B cell (primary cell): Measurements from ENCODE around the gene NAA15. TPM values are rescaled to one million over a fixed set of nuclear protein-coding genes. Genes with fewer than 3 reads are reported as not detected.

Experiments used
- ATAC-seq: fragments of 200-7000 bp; cut with Tn5 transposase; one replicate; pipeline ENCODE4 v1.10.0; 2021; ENCODE audit warnings: low read depth, mild to moderate bottlenecking, moderate number of reproducible peaks, moderate library complexity
- CTCF ChIA-PET: fragments of 350-600 bp; sonication (Branson Sonifier 250); formaldehyde crosslinking; loops from one replicate; lab custom pipeline; 2021; ENCODE audit warnings: antibody characterized with exemption, inconsistent platforms; lab: Charles Lee
- POLR2A ChIA-PET: fragments of 350-600 bp; sonication (Branson Sonifier 250); formaldehyde crosslinking; loops from one replicate; lab custom pipeline; 2021; ENCODE audit warnings: antibody characterized with exemption; lab: Charles Lee
- DNase-seq: peaks from one replicate; pipeline ENCODE4 v3.0.0; 2013
- H2AFZ ChIP-seq: 2 replicates; pipeline ENCODE4 v1.6.1; 2012; ENCODE audit warnings: mild to moderate bottlenecking, low read depth, low read length; ENCODE audit not compliant: insufficient read depth, poor library complexity, severe bottlenecking
- H3K27ac ChIP-seq, 2 donors: 1 replicate in 1 of 2; 2 replicates in 1 of 2; pipeline ENCODE4 v1.5.1; 2012 to 2013; ENCODE audit warnings: low read length in 2 of 2, mild to moderate bottlenecking in 2 of 2, moderate library complexity in 1 of 2
- H3K27me3 ChIP-seq, 4 experiments: fragments of 200-600 bp in 1 of 4; sonication (generic) in 1 of 4; replicated peaks in 1 of 4; 1 replicate in 2 of 4; 2 replicates in 2 of 4; pipeline versions ENCODE4 v1.6.1 to v1.7.0; 2013 to 2016; ENCODE audit warnings: low read length in 3 of 4, mild to moderate bottlenecking in 2 of 4, mixed read lengths in 1 of 4, moderate library complexity in 1 of 4; ENCODE audit not compliant: insufficient read depth in 4 of 4, control insufficient read depth in 3 of 4; ENCODE audit errors: control extremely low read depth in 1 of 4
- H3K36me3 ChIP-seq, 2 experiments: replicated peaks in 1 of 2; 1 replicate in 1 of 2; 2 replicates in 1 of 2; pipeline versions ENCODE4 v1.6.1 to v1.7.1; 2013; ENCODE audit warnings: low read length in 1 of 2; ENCODE audit not compliant: insufficient read depth in 2 of 2, control insufficient read depth in 1 of 2; ENCODE audit errors: control extremely low read depth in 1 of 2, extremely low read depth in 1 of 2
- H3K4me1 ChIP-seq, 2 donors: fragments of 200-600 bp in 1 of 2; sonication (generic) in 1 of 2; 1 replicate in 1 of 2; 2 replicates in 1 of 2; pipeline versions ENCODE4 v1.5.1 to v1.6.1; 2013 to 2017; ENCODE audit warnings: low read length in 2 of 2; ENCODE audit not compliant: control insufficient read depth in 2 of 2, insufficient read depth in 2 of 2
- H3K4me2 ChIP-seq: replicated peaks from 2 replicates; pipeline ENCODE3; 2012; ENCODE audit warnings: mild to moderate bottlenecking, low read depth, low read length; ENCODE audit not compliant: poor library complexity, severe bottlenecking
- H3K4me3 ChIP-seq, 5 experiments: fragments of 200-600 bp in 1 of 5; sonication (generic) in 1 of 5; 1 replicate in 3 of 5; 2 replicates in 2 of 5; pipeline versions ENCODE4 v1.5.1 to v1.7.0; 2011 to 2016; ENCODE audit warnings: low read length in 4 of 5, mild to moderate bottlenecking in 4 of 5, low read depth in 2 of 5, control low read depth in 1 of 5, moderate library complexity in 1 of 5; ENCODE audit not compliant: insufficient read depth in 1 of 5; ENCODE audit errors: control extremely low read depth in 1 of 5, extremely low read depth in 1 of 5
- H3K79me2 ChIP-seq: fragments of 200-600 bp; sonication (generic); one replicate; pipeline ENCODE4 v1.6.0; 2016; ENCODE audit warnings: low read length; ENCODE audit not compliant: control insufficient read depth, insufficient read depth
- H3K9ac ChIP-seq: fragments of 200-600 bp; sonication (generic); 2 replicates; pipeline ENCODE4 v1.6.1; 2017; ENCODE audit warnings: mild to moderate bottlenecking, low read length, moderate library complexity
- H3K9me3 ChIP-seq, 3 donors: one replicate each; pipeline versions ENCODE4 v1.6.1 to v1.7.1; 2013; ENCODE audit warnings: low read length in 2 of 3; ENCODE audit not compliant: control insufficient read depth in 2 of 3, insufficient read depth in 1 of 3; ENCODE audit errors: control extremely low read depth in 1 of 3
- H4K20me1 ChIP-seq: 2 replicates; pipeline ENCODE4 v1.6.0; 2012; ENCODE audit warnings: mild to moderate bottlenecking, low read length; ENCODE audit not compliant: insufficient read depth, control insufficient read depth, poor library complexity, severe bottlenecking
- H3K27ac Mint-ChIP-seq: one replicate; pipeline ENCODE4 v1.8.0; 2021; ENCODE audit warnings: mixed read lengths
- H3K27me3 Mint-ChIP-seq: one replicate; pipeline ENCODE4 v1.8.0; 2021; ENCODE audit warnings: mixed read lengths
- H3K4me1 Mint-ChIP-seq: one replicate; pipeline ENCODE4 v1.8.0; 2021; ENCODE audit warnings: mixed read lengths
- H3K4me3 Mint-ChIP-seq: one replicate; pipeline ENCODE4 v1.8.0; 2021; ENCODE audit warnings: mixed read lengths
- H3K9me3 Mint-ChIP-seq: one replicate; pipeline ENCODE4 v1.8.0; 2022; ENCODE audit warnings: mixed read lengths; ENCODE audit not compliant: insufficient read depth
- EZH2 ChIP-seq: IDR thresholded peaks from 2 replicates; pipeline ENCODE4 v1.6.1; 2012; ENCODE audit warnings: borderline replicate concordance, low read depth, mild to moderate bottlenecking, moderate library complexity, low read length; ENCODE audit not compliant: insufficient read depth, poor library complexity, severe bottlenecking
- WGBS: methylation state at CpG from one replicate; pipeline ENCODE4 v1.1.5; 2013; ENCODE audit warnings: missing lambda C conversion rate; ENCODE audit not compliant: insufficient coverage; 5-methylcytosine and 5-hydroxymethylcytosine counted together
- intact Hi-C: fragments of 100-400 bp; cut with micrococcal nuclease; formaldehyde crosslinking; loops from one replicate; pipeline ENCODE4 v1.10.0; 2022
- polyA plus RNA-seq: library from polyadenylated mRNA; depleted of rRNA; stranded (reverse); fragments of >200 nt; gene quantifications from 2 replicates; pipeline ENCODE4 v1.2.3, GENCODE V29; 2012
- total RNA-seq, 2 donors: library from RNA; stranded (reverse); fragments of 120-200 nt in 1 of 2; gene quantifications; 1 replicate in 1 of 2; 2 replicates in 1 of 2; pipeline versions ENCODE4 v1.2.3 to v1.2.4, GENCODE V29; 2013 to 2022
- TF ChIP-seq, protein P1 (sequence below): fragments of 200-600 bp; IDR thresholded peaks from one replicate; pipeline ENCODE4 v1.8.0; 2022; ENCODE audit warnings: antibody characterized with exemption, mild to moderate bottlenecking

NAA15 gene
- total and polyA plus RNA-seq, 2 donors (not counting 1 experiment from before 2014, with no cell fraction given), result 10.0 to 56.7 TPM

DNA sequence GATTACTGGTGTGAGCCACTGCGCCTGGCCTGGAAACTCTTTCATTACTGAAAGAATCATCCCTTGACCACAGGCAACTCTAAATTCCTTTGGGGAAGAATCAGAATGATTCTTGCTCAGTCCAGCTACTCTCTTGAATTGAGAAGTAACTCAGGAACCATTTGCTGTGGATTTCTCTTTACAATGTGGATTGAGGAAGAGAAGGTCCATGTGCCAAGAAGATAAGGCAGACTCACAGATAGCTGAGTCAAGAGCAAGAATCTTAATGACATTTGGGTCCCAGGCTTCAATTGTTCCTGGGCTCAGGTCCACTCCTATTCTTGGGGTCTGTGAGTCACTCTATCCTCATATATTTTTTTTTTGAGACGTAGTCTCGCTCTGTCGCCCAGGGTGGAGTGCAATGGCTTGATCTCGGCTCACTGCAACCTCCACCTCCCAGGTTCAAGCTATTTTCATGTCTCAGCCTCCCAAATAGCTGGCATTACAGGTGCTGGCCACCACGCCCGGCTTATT is 15.1 kb upstream of the NAA15 start:
- no peak for DNase-seq
- peaks cover 0 to 7% (median 7%) of the 10 kb centered on the region in 3 donors for H3K9me3 ChIP-seq
- TF ChIP-seq EZH2, result no peak
- TF ChIP-seq, protein P1, sequence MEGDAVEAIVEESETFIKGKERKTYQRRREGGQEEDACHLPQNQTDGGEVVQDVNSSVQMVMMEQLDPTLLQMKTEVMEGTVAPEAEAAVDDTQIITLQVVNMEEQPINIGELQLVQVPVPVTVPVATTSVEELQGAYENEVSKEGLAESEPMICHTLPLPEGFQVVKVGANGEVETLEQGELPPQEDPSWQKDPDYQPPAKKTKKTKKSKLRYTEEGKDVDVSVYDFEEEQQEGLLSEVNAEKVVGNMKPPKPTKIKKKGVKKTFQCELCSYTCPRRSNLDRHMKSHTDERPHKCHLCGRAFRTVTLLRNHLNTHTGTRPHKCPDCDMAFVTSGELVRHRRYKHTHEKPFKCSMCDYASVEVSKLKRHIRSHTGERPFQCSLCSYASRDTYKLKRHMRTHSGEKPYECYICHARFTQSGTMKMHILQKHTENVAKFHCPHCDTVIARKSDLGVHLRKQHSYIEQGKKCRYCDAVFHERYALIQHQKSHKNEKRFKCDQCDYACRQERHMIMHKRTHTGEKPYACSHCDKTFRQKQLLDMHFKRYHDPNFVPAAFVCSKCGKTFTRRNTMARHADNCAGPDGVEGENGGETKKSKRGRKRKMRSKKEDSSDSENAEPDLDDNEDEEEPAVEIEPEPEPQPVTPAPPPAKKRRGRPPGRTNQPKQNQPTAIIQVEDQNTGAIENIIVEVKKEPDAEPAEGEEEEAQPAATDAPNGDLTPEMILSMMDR, result no peak
- Mint-ChIP-seq H3K9me3 (peaks cover 6% of the 10 kb centered on the region), H3K4me1 (no peaks in the 10 kb centered on the region), H3K4me3 (no peak overlapping the region), H3K27ac (no peak overlapping the region), H3K27me3 (no peaks in the 10 kb centered on the region)
- WGBS, result 98% methylated on average over 4 of the region's 7 CpGs
- H3K27ac ChIP-seq, result no peak overlapping the region
- H3K4me1 ChIP-seq, result no peaks in the 10 kb centered on the region
- no peak for ATAC-seq
- POLR2A ChIA-PET, result no interaction called here
- no peak overlapping the region for H3K4me2 ChIP-seq
- no peak overlapping the region for H3K9ac ChIP-seq
- no peak overlapping the region for H3K4me3 ChIP-seq
- peaks cover 0 to 3% (median 0%) of the 10 kb centered on the region in 4 experiments for H3K27me3 ChIP-seq
- no peaks in the 10 kb centered on the region for H3K79me2 ChIP-seq
- H2AFZ ChIP-seq, result no peak overlapping the region
- H4K20me1 ChIP-seq, result no peaks in the 10 kb centered on the region
- CTCF ChIA-PET, result interaction anchor here (4.4 kb wide), 1 partner anchor 11 kb away, joined by 27 read pairs; no protein-coding TSS in a partner anchor
- intact Hi-C loops, result no loop called here
- H3K36me3 ChIP-seq, result peaks cover 3 to 26% of the 10 kb centered on the region in 2 experiments
